Activated CD4-positive, alpha-beta T cell treated with anti-CD3 and anti-CD28 coated beads, Interleukin-2, amount 50 U/mL, for 1 hour (primary cell): Measurements from ENCODE around the gene GSTO1.

ENCODE experiments used
- DNase-seq: peaks from one replicate; pipeline ENCODE4 v3.0.0-alpha.2; 2020

Gene GSTO1

DNA sequence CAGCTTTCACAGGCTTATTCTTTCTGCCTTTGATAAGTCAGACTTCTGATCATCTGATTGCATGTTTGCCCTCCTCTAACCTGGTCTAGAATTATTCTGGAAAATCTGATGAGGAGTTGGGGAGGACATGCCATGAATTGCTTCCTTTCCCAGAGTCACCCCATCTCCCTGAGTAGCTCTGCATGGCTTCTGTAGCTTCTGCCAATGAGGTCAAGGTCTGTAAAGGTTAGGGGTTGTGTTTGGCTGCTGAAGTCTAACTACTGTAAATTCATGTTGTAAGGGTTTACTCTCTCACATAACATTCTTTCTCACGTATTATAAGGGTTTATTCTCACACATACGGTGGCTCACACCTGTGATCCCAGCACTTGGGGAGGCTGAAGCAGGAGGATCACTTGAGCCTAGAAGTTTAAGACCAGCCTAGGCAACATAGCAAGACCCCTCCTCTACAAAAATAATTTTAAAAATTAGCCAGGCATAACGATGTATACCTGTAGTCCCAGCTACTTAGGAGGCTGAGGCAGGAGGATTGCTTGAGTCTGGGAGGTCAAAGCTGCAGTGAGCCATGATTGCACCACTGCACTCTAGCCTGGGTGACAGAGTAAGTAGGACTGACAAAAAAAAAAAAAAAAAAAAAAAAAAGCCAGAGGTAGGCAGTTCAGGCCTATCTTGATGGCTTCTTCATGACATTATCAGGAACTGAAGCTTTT lies 25.0 kb downstream of the GSTO1 start:
- no peak for DNase-seq

DNA sequence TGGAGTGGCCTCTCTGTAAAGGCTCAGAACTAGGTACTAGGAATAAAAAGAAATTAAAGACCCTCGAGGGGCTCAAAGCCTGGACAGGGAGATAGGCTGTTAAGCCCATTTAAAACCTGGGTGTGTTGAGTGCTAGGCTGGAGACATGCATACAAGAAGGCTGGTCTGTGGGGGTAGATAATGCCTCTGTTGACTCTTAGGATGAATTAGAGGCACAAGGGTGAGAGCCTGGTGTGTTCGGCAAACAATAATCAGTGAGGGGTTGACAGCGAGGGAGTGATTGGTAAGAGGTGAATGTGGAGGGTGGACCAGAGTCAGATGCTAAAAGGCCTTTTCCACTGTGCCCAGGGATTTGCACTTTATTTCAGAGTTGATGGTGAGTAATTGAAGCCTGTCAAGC lies 27.0 kb downstream of the GSTO1 start:
- DNase-seq, result no peak

DNA sequence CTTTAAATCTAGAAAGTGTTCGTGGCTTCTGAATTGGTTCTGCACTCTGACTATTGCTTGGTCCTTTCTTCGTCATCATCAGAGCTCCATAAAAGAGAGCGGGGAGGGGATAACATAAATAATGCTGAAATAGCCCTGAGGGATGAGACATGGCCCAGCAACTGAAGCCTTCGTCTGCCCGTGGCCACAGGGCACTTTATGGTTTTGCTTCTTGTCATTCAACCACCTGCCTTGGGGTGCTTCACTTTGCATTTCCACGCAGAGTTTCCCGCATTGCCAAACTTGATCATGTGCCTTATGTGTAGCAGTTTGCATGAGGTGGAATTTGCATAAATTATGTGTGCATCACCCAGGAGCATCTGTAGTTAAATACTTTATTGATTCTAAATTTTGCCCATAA lies 30.2 kb downstream of the GSTO1 start:
- no peak for DNase-seq

DNA sequence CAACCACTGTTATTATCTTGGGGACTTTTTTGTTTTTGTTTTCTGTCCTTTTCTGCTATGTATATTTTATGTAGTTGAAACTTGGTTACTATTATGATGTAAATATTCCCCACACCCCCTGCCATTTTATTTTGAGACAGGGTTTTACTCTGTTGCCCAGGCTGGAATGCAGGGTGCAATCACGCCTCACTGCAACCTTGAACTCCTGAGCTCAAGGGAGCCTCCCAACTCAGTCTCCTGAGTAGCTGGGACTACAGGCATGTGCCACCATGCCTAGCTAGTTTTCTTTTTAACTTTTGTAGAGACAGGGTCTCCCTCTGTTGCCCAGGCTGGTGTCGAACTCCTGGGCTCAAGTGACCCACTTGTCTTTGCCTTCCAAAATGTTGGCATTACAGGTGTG lies 32.2 kb downstream of the GSTO1 start:
- DNase-seq, result no peak

DNA sequence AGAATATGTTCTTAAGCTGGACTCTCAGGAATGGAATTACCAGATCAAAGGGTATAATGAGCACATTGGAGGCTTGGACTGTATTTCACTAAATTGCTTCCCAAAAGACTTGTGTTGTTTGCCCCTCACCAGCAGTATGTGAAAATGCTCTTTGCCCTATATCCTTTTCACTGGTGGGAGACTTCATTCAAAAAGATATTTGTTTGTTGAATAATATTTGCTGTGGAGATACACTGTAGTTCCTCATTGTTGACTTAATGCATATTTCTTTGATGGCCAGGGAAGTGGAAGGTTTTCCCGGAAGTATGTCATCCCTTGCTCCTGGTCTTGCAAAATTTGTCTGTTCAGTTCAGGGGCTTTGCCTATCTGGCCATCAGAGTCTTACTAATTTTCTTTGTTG lies 33.7 kb downstream of the GSTO1 start:
- DNase-seq, result no peak

DNA sequence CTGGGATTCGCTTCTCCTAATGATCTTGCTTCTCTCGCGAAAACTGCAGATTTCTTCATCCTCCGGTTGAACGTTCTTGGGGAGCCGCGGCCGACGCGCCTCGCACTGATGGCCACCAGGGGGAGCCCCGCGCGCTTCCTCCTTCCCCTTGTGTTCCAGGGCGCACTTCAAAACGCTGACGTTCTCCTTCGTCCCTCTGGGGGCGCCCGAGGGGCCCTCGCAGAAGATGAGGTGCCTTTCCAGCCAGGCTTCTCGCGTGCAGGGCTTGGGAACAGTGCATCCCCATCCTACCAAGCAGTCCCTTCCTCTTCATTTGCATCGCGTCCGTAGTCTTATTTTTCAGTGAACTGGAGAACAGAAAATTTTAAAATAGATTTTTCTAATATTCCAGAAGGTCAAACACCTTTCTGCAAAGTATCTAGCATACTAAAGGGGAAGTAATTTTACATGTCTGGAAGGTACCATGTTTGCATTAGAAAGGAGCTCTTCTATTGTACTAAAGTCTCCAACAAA lies 36.8 kb downstream of the GSTO1 start:
- peak; percentile 89 for DNase-seq

DNA sequence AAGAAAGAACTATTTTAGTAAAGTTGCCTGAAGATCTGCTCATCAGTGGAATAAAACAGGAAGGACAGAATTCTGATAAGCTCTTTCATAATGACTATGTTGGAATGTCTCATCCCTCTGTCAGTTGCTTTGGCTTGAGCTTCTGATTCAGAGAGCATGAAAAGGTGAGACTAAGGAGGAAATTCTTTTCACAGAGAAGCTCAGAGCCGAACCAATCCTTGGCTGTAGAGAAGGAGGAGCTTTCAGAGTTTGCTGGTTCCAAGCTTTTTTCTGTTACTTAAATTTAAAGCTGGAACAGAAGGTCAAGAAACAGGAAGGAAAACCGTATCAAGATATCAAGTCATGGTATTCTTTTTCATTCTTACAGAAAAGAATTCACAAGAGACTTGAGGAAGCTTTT lies 38.3 kb downstream of the GSTO1 start:
- DNase-seq, result no peak

DNA sequence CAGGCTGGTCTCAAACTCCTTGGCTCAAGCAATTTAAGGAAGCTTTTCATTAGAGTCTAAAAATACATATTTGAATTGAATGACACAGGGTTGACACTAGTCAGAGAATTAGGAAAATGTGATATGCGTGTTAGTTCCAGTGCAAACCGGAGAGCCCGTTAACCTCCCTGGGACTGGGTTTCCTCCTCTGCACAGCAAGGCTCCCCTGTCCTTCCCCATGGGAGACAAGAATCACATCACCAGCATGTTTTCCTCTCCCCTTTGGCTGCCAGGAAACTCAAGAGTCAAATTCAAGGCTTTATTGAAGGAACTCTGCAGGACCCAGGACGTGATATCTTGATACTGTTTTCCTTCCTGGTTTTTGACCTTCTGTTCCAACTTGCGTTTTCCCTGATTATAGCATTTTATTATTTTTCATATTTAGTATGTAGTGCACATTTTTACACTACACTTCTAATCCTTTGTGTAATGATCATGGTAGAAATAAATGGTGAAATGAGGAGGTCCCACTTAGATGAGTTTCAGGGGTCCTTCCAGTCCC lies 39.2 kb downstream of the GSTO1 start:
- no peak for DNase-seq

DNA sequence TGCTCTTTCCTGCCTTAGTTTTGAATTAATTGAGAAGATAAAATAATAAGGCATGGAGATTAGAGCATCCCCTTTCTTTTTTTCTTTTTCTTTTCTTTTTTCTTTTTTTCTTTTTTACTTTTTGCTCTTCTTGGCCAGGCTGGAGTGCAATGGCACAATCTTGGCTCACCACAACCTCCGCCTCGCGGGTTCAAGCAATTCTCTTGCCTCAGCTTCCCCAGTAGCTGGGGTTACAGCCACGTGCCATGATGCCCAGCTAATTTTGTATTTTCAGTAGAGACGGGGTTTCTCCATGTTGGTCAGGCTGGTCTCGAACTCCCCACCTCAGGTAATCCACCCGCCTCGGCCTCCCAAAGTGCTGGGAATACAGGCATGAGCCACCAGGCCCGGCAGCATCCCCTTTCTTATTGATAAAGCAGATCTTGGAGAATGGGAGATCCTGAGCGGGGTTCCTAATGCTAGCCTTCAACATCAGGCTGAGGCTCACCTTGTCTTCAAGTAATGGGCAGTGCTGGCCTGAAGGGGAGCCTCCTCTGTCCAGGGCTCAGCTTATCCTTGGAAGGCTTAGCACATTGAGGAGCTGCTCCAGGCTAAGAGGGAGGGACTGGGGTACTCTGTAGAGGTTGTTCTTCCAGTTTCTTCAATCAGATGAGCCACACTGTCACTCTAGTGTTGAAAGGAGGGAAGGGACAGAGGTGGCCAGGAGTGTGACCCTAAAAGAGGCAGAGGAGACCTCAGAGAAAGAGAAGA lies 42.2 kb downstream of the GSTO1 start:
- no peak for DNase-seq

DNA sequence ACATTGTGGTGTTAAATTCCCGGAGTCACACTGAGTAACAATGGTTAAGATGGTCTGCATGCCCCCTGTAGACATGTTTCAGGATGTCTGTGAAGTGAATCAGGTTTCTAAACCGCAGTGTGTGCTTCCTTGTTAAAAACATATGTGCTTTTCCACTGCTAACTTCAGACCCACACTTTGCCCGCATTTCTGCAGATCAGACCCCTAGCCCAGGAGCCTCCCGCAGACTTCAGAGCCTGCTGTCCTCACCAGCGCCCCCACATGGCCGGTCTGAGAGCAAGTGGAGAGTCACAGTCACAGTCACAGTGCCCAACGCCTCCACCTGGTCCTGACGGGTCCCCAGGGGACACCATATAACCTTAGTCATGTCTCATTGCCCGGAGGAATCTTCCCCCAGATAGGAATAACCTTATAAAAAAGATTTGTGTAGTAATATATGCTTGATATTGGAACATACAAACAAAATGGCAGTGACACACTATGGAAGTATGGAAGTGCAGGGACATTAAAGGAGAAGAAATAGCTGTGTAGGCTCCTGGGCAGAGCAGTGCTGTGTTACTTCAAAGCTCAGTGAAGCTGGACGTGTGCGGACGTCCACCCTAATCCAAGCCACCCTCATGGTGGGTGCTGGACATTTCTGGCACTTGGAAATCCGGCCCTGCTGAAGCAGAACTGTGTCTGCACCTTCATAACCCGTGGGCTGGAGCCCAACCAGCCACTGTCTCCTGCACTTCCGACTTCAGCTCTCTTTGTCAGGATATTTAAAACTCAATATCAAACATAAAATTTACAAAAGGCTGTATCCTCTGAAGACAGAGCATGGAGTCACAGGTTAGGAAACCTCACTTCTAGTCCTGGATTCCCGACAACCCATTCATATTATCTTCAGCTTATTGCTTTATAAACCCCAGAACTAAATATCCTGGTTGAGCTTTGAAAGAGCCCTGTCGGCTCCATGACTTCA lies 43.3 kb downstream of the GSTO1 start:
- DNase-seq, result peak; percentile 29

DNA sequence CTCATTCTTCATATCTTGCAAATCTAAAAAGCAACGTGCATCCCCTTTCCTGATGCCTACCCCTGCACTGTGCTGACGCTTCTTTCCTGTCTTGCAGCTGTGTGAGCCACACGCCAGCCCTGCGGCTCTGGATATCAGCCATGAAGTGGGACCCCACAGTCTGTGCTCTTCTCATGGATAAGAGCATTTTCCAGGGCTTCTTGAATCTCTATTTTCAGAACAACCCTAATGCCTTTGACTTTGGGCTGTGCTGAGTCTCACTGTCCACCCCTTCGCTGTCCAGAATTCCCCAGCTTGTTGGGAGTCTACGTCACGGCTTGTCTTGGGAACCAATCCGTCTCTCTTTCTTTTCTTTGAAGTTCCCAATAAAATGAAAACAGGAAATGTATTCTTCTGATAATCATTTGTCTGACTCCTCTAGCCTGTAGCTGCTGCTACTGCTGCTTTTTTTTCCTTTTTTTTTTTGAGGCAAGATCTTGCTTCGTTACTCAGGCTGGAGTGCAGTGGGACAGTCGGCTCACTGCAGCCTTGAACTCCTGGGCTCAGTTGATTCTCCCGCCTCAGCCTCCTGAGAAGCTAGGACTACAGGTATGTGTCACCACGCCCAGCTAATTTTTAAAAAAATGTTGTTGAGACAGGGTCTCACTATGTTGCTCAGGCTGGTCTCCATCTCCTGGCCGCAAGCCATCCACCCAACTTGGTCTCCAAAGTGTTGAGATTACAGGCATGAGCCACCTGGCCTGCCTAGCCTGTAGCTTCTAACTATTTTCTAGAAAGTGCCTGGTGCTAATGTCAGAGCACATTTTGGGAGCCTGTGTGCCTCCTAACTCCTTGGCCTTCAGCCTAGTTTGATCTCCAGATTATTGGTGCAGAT lies 44.6 kb downstream of the GSTO1 start:
- DNase-seq, result no peak

DNA sequence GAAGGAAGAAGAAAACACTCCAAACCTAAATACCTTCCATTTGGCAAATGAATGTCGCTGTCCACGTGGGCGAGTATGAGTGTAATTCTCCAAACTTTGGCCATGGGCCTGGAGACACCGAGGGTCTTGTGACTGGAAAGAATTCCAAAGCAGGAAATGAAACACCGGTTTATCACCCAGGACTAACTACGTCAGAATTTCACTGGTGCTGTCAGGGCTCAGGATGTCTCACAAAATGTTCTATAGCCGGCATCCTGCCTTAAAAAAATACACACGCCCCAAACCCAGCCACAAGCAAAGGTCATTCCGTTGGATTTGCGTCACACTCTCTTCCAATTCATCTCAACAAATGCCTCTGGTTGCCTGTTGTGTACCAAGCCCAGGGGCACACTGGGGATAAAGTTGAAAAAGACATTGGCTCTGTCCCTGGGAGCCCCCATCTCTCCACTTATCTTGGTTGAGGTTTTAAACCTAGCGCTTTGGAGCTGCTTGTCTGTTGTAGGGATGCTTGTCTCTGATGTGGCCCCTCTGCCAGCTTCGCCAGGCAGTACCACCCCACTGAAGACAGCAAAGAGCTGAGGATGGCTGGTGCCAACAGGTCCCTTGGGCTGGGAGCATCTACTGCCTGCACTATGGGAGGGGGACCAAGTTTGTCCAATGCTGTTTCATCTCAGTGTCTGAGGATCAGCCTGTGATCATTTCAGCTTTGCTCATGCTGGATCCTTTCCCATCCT lies 45.5 kb downstream of the GSTO1 start:
- DNase-seq, result no peak

DNA sequence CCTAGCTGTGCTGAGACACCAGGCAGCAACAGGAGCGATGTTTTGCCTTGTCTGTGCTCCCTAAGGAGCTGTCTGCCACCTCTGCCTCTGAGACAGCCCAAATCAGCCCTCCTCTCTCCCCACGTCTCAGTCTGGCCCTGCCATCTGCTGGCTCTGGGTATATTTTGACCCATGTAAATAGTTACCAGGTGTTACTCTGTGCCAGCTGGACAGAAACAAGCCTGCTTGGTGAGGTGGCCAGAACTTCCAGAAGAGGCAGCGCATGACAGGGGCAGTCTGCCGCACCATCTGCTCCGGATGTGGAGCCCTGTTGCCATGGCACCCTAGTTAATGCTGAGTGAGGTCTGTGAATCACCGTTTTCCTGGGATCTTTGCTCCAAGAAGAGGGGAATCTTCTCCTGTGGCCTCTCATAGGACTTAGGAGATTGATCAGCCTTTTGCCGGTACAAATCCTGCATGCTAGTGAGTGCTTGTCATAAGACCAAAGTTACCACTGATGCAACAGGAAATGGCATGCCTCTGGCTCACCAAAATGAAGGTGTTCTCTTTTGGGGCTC lies 46.1 kb downstream of the GSTO1 start:
- no peak for DNase-seq

DNA sequence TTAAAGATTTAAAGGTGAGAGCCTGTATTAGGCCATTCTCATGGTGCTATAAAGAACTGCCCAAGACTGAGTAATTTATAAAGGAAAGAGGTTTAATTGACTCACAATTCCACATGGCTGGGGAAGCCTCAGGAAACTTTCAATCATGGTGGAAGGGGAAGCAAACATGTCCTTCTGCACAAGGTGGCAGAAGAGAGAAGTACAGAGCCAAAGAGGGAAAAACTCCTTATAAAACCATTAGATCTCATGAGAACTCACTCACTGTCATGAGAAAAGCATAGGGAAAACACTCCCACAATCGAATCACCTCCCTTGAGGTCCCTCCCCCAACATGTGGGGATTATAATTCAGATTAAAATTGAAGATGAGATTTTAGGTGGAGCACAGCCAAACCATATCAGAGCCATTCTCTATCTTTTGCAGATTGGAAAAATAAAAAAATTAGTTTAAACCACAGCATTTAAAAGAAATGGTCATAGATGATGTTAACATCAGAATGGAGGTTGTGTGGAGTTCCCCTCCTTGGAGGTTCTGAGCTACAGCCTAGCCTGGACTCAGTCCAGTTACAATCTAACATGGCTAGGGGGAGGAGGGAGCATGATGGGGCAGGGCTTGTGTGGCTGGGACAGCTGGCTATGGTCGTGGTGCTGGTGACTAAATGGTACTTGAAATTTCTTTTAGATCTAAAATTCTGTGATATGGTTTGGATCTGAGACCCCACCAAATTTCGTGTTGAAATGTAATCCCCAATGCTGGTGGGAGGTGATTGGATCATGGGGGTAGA lies 47.4 kb downstream of the GSTO1 start:
- DNase-seq, result no peak

DNA sequence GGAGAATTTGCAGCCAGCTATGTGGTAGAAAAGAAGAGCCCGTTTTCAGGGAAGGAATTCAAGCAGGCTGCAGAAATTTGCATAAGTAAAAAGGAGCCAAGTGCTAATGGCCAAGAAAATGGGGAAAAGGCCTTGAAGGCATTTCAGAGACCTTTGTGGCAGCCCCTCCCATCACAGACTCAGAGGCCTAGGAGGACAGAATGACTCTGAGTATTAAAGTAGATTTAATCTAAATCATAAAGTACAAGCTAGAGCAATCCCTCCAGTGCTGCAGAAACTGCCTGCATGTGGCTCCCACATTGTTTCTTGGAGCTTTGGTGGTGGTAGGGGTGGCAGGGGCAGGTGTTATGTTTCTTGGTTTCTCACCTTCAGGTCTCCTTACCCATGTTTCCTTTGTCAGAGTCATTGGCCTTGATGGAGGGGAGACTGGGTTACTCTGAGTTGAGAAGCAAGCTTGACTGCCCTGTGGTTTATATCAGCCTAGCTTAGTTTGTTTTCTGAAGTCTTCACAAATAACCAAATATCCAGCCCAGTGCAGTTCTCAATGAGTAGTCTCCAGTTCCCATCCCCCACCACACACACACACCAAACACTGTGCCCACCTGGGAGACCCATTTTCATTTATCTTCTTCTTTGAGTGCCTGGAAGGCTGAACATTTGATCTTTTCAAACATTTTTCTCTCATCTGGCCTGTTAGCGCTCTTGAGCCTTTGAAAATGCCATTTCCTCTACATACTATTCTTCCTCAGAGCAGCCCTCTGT lies 49.1 kb downstream of the GSTO1 start:
- DNase-seq, result no peak

DNA sequence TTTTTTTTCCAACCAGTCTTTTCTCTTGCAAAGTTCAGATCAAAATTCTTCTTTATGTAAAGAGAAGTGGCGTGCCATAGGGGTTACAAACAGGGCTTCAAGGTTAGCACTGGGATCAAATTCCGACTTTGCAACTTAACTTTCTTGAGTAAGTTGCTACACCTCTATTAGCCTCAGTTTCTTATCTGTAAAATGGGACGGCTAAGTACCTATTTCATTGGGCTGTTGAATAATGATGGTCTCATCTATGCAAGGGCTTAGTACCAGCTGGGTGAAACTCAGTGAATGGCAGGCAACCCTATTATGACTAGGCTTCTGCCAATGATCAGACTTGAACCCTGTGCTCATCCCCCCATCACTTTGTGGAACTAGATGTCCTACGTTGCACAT lies 49.7 kb downstream of the GSTO1 start:
- no peak for DNase-seq

DNA sequence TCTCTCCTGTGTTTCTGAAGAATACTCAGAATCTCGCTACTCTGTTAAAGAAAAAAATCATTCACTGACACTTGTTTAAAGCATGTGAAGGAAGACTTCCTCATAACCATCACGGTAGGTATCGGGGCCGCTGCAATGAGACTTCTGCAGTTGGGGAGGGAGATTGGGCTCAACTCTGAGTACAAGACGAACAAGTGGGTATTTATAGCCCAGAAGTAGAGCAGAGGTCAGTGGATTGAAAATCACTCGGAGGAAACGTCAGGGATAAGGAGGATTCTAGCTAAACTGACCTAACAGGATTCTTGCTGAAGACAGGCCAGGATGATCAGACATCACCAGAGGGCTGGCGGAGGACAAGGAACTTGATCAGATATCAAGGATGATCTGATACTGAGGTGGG lies 50.2 kb downstream of the GSTO1 start:
- no peak for DNase-seq

DNA sequence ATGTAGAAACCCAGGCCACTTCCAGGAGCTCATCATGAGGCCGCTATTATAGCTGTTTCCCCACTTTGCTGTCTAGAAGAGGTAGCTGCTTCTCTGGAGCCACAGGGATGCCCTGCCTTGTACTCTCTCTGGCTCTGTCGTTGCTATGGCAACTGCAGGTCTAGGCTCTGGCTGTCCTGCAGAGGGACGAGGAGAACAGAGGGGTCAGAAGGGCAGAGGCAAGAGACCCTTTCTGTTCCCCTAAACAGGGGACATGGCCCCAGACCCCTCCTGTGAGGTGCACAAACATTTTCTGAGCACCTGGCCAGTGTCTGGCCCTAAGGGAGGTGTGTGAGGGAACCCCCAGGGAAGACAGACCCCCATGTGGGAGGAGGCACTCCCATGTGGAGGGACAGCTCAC lies 52.2 kb downstream of the GSTO1 start:
- DNase-seq, result no peak
